ENCODE measurements around the gene EXOC3. TPM values are rescaled to one million over a fixed set of nuclear protein-coding genes. Genes with fewer than 3 reads are reported as not detected.

The EXOC3 gene
- polyA plus RNA-seq, 1 donor from 2014 or later = 27.7 TPM

DNA sequence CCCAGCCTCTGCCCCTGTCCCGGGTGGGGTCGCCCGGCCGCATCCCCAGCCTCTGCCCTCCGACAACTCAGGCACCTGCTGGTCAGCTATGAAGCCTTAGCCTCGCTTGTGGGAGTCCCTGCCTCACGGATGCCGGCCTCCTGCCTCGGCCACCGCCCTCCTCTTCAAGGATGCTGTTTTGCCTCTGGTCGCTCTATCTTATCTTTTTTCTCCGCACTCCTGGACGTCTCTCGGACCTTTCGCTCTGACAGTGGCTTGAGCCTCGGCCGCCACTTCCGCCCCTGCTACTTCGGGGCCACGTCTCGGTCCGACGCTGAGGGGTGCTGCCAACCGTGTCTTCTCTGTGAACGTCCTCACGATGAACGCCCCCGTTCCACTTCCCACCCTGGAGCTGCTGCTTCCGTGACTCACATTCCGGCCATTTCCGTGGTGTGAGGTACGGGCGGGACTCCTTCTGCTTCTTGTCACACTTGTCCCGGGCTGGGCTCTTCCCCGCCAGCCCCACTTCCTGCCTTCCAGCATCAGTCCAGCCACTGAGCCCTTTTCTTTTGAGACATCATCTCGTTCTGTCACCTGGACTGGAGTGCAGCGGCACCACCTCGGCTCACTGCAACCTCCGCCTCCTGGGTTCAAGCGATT, 55.0 kb downstream of the EXOC3 start:
- H3K9ac ChIP-seq (ENCODE audit: low read length) = no peak overlapping the region
- no peak overlapping the region for H3K27ac ChIP-seq (ENCODE audit: low read length)
- no peaks in the 10 kb centered on the region for H3K9me2 ChIP-seq (ENCODE audit: insufficient read depth, low read length)
- H3K36me3 ChIP-seq (ENCODE audit: insufficient read depth, low read length) = no peaks in the 10 kb centered on the region
- no peaks in the 10 kb centered on the region for H3K79me2 ChIP-seq (replicated peaks; ENCODE audit: insufficient read depth, low read length)
- no peaks in the 10 kb centered on the region for H4K20me1 ChIP-seq (ENCODE audit: insufficient read depth)
- no peak overlapping the region for H3K4me2 ChIP-seq (ENCODE audit: low read length)
- H3K4me3 ChIP-seq (ENCODE audit: low read length) = no peak overlapping the region
- TF ChIP-seq TAF1 (IDR thresholded peaks at IDR 0.05; ENCODE audit: low read depth) (no peak), POLR2AphosphoS5 (IDR thresholded peaks at IDR 0.05) (no peak), EP300 (conservative IDR thresholded peaks at IDR 0.05; ENCODE audit: poor library complexity, severe bottlenecking) (no peak), EZH2 (IDR thresholded peaks at IDR 0.05; ENCODE audit: borderline replicate concordance, insufficient read depth, low read length, poor library complexity, severe bottlenecking) (no peak), MXI1 (conservative IDR thresholded peaks at IDR 0.05; ENCODE audit: poor library complexity, severe bottlenecking) (no peak), SMC3 (conservative IDR thresholded peaks at IDR 0.05; ENCODE audit: poor library complexity) (no peak), RAD21 (conservative IDR thresholded peaks at IDR 0.05) (no peak)
- TF ChIP-seq, protein P1, sequence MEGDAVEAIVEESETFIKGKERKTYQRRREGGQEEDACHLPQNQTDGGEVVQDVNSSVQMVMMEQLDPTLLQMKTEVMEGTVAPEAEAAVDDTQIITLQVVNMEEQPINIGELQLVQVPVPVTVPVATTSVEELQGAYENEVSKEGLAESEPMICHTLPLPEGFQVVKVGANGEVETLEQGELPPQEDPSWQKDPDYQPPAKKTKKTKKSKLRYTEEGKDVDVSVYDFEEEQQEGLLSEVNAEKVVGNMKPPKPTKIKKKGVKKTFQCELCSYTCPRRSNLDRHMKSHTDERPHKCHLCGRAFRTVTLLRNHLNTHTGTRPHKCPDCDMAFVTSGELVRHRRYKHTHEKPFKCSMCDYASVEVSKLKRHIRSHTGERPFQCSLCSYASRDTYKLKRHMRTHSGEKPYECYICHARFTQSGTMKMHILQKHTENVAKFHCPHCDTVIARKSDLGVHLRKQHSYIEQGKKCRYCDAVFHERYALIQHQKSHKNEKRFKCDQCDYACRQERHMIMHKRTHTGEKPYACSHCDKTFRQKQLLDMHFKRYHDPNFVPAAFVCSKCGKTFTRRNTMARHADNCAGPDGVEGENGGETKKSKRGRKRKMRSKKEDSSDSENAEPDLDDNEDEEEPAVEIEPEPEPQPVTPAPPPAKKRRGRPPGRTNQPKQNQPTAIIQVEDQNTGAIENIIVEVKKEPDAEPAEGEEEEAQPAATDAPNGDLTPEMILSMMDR (IDR thresholded peaks at IDR 0.05; ENCODE audit: poor library complexity, severe bottlenecking) = no peak
- TF ChIP-seq, protein P2, sequence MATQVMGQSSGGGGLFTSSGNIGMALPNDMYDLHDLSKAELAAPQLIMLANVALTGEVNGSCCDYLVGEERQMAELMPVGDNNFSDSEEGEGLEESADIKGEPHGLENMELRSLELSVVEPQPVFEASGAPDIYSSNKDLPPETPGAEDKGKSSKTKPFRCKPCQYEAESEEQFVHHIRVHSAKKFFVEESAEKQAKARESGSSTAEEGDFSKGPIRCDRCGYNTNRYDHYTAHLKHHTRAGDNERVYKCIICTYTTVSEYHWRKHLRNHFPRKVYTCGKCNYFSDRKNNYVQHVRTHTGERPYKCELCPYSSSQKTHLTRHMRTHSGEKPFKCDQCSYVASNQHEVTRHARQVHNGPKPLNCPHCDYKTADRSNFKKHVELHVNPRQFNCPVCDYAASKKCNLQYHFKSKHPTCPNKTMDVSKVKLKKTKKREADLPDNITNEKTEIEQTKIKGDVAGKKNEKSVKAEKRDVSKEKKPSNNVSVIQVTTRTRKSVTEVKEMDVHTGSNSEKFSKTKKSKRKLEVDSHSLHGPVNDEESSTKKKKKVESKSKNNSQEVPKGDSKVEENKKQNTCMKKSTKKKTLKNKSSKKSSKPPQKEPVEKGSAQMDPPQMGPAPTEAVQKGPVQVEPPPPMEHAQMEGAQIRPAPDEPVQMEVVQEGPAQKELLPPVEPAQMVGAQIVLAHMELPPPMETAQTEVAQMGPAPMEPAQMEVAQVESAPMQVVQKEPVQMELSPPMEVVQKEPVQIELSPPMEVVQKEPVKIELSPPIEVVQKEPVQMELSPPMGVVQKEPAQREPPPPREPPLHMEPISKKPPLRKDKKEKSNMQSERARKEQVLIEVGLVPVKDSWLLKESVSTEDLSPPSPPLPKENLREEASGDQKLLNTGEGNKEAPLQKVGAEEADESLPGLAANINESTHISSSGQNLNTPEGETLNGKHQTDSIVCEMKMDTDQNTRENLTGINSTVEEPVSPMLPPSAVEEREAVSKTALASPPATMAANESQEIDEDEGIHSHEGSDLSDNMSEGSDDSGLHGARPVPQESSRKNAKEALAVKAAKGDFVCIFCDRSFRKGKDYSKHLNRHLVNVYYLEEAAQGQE (IDR thresholded peaks at IDR 0.05; ENCODE audit: borderline replicate concordance) = no peak
- H2AFZ ChIP-seq (ENCODE audit: low read depth, low read length) = no peak overlapping the region
- H3K9me3 ChIP-seq (ENCODE audit: low read length) = no peaks in the 10 kb centered on the region
- no peaks in the 10 kb centered on the region for H3F3A ChIP-seq (ENCODE audit: insufficient read depth, low read length, poor library complexity, severe bottlenecking)
- peaks cover 16% of the 10 kb centered on the region for H3K27me3 ChIP-seq (ENCODE audit: insufficient read depth, low read depth, low read length)

DNA sequence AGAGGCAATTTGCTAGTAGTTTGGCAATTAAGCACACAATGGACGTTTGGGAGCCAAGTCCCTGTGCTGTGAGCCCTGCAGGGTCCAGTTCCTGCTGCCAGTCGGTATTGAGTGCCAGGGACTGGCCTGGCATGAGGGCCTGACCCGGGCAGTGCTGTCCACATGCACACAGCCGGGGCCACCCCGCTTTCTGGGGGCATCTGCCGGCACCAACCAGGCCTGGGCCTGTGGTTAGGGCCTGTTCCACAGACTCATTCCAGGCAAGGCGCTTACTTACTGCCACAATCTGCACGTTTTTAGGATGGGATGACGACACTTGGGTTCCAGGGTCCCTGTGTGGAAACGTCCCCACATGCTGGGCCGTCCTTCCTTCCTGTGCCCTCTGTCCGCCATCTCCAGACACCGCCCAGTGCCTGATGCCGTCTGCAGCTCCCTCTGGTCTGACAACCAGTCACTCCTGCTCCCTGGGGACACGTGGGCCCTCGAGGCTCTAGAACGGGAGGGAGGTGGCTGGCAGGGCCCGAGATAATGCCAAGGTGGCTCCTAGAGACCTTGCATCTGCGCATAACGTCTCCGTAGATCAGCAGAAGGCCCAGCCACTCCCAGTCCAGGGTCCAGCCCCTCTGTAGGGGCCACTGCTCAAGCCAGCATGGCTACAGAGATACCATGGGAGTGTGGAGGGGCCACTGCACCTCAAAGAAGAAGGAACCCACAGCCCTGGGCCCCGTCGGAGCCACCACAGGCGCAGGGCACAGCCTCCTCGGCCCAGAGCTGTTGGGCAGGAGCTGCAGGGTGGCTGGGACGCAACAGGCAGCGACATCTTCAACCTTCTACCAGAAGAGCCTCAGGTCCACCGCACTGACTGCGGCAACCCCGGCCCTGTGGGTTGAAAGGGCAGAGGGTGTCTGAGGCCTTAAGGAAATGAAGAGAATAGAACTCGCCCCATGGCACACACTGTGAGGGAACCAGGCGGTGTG, 56.5 kb downstream of the EXOC3 start:
- Histone ChIP-seq H3K4me3 (ENCODE audit: low read length) (no peak overlapping the region), H3K9ac (ENCODE audit: low read length) (no peak overlapping the region), H3K36me3 (ENCODE audit: insufficient read depth, low read length) (no peaks in the 10 kb centered on the region), H3K27me3 (ENCODE audit: insufficient read depth, low read depth, low read length) (peaks cover 13% of the 10 kb centered on the region), H4K20me1 (ENCODE audit: insufficient read depth) (no peaks in the 10 kb centered on the region), H3K9me2 (ENCODE audit: insufficient read depth, low read length) (no peaks in the 10 kb centered on the region), H3K9me3 (ENCODE audit: low read length) (no peaks in the 10 kb centered on the region), H3K79me2 (replicated peaks; ENCODE audit: insufficient read depth, low read length) (no peaks in the 10 kb centered on the region), H3K4me2 (ENCODE audit: low read length) (no peak overlapping the region), H2AFZ (ENCODE audit: low read depth, low read length) (no peak overlapping the region), H3F3A (ENCODE audit: insufficient read depth, low read length, poor library complexity, severe bottlenecking) (no peaks in the 10 kb centered on the region), H3K27ac (ENCODE audit: low read length) (no peak overlapping the region)
- TF ChIP-seq SMC3 (conservative IDR thresholded peaks at IDR 0.05; ENCODE audit: poor library complexity) (no peak), TAF1 (IDR thresholded peaks at IDR 0.05; ENCODE audit: low read depth) (no peak), EZH2 (IDR thresholded peaks at IDR 0.05; ENCODE audit: borderline replicate concordance, insufficient read depth, low read length, poor library complexity, severe bottlenecking) (no peak), RAD21 (conservative IDR thresholded peaks at IDR 0.05) (no peak), MXI1 (conservative IDR thresholded peaks at IDR 0.05; ENCODE audit: poor library complexity, severe bottlenecking) (no peak), EP300 (conservative IDR thresholded peaks at IDR 0.05; ENCODE audit: poor library complexity, severe bottlenecking) (no peak), POLR2AphosphoS5 (IDR thresholded peaks at IDR 0.05) (no peak)
- TF ChIP-seq, protein P2 (IDR thresholded peaks at IDR 0.05; ENCODE audit: borderline replicate concordance) = no peak
- TF ChIP-seq, protein P1 (IDR thresholded peaks at IDR 0.05; ENCODE audit: poor library complexity, severe bottlenecking) = no peak

Data from neural cell (in vitro differentiated cells).